Measurements from ENCODE around the gene RBBP5.

The RBBP5 gene

GRCh38 chr1:205121660-205122488 is at the start of gene RBBP5:
TSS of gene RBBP5 (minus strand) at chr1:205121978. CDS start at chr1:205121873, 105 bp downstream.
- TF ChIP-seq CTCF (IDR thresholded peaks at IDR 0.05; ENCODE audit: extremely low read depth, insufficient read depth, missing control alignments): peak; percentile 70
- DNase-seq (ENCODE audit: low spot score): peak; percentile 83
- in situ Hi-C loops (cut with MboI; ENCODE audit: low pct_unique_long_range_greater_than_20kb, low sequenced_read_pairs, unreplicated experiment): no loop called here

- in situ Hi-C loops (cut with MboI; ENCODE audit: low pct_unique_long_range_greater_than_20kb, low sequenced_read_pairs, unreplicated experiment): no loop called here
These were observed 49.6 kb upstream of the RBBP5 start for GRCh38 chr1:205171369-205171768.

GRCh38 chr1:205170532-205171269 is 48.9 kb upstream of the RBBP5 start:
- DNase-seq (ENCODE audit: low spot score): no peak
- in situ Hi-C loops (cut with MboI; ENCODE audit: low pct_unique_long_range_greater_than_20kb, low sequenced_read_pairs, unreplicated experiment): no loop called here
- no peak for TF ChIP-seq CTCF (IDR thresholded peaks at IDR 0.05; ENCODE audit: extremely low read depth, insufficient read depth, missing control alignments)

More at GRCh38 chr1:205171369-205171768, 49.6 kb upstream of the RBBP5 start:
- no peak for TF ChIP-seq CTCF (IDR thresholded peaks at IDR 0.05; ENCODE audit: extremely low read depth, insufficient read depth, missing control alignments)
- DNase-seq (ENCODE audit: low spot score): no peak

GRCh38 chr1:205169248-205169647 is 47.5 kb upstream of the RBBP5 start:
- in situ Hi-C loops (cut with MboI; ENCODE audit: low pct_unique_long_range_greater_than_20kb, low sequenced_read_pairs, unreplicated experiment): no loop called here
- TF ChIP-seq CTCF (IDR thresholded peaks at IDR 0.05; ENCODE audit: extremely low read depth, insufficient read depth, missing control alignments): no peak
- DNase-seq (ENCODE audit: low spot score): no peak

- no peak for TF ChIP-seq CTCF (IDR thresholded peaks at IDR 0.05; ENCODE audit: extremely low read depth, insufficient read depth, missing control alignments)
- DNase-seq (ENCODE audit: low spot score): no peak
- in situ Hi-C loops (cut with MboI; ENCODE audit: low pct_unique_long_range_greater_than_20kb, low sequenced_read_pairs, unreplicated experiment): no loop called here
These were observed 46.5 kb upstream of the RBBP5 start for GRCh38 chr1:205168291-205168690.

- in situ Hi-C loops (cut with MboI; ENCODE audit: low pct_unique_long_range_greater_than_20kb, low sequenced_read_pairs, unreplicated experiment): no loop called here
- no peak for DNase-seq (ENCODE audit: low spot score)
- no peak for TF ChIP-seq CTCF (IDR thresholded peaks at IDR 0.05; ENCODE audit: extremely low read depth, insufficient read depth, missing control alignments)
These were observed 40.5 kb upstream of the RBBP5 start for GRCh38 chr1:205162301-205162700.
